SK-N-SH (cell line): ENCODE results near the gene AMN1. TPM values are rescaled to one million over a fixed set of nuclear protein-coding genes. Genes with fewer than 3 reads are reported as not detected.

Experiments
- CTCF ChIA-PET: fragments of 300-600, 350-600 bp; formaldehyde crosslinking; extraction: SDS; loops from one replicate; lab custom pipeline; 2021; lab: Yijun Ruan, JAX
- POLR2A ChIA-PET: fragments of 350-600 bp; sonication (Branson Sonifier 250); formaldehyde crosslinking; extraction: SDS; loops from one replicate; lab custom pipeline; 2020; ENCODE audit warnings: antibody characterized with exemption, inconsistent platforms; lab: Yijun Ruan, JAX
- DNase-seq: peaks from one replicate; pipeline ENCODE4 v3.0.0; 2012
- H2AFZ ChIP-seq: fragments of 200-600 bp; sonication (generic); 2 replicates; pipeline ENCODE4 v1.8.1; 2016; ENCODE audit warnings: antibody characterized with exemption, mild to moderate bottlenecking, low read depth
- H3F3A ChIP-seq: fragments of 200-600 bp; sonication (generic); replicated peaks from 2 replicates; pipeline ENCODE3; 2016; ENCODE audit warnings: antibody characterized with exemption, mild to moderate bottlenecking; ENCODE audit not compliant: insufficient read depth
- H3K27ac ChIP-seq, 2 experiments: fragments of 200-500 bp in 1 of 2; fragments of 200-600 bp in 1 of 2; sonication (Bioruptor generic) in 1 of 2; sonication (generic), shearing (Covaris generic) in 1 of 2; 2 replicates each; pipeline versions ENCODE4 v1.5.1 to v1.6.1; 2014 to 2016; ENCODE audit warnings: low read depth in 2 of 2, inconsistent platforms in 1 of 2, low read length in 1 of 2, mild to moderate bottlenecking in 1 of 2, mixed read lengths in 1 of 2
- H3K27me3 ChIP-seq: fragments of 200-600 bp; sonication (generic), shearing (Covaris generic); 2 replicates; pipeline ENCODE4 v1.6.1; 2016; ENCODE audit warnings: mixed run types; ENCODE audit not compliant: insufficient read depth
- H3K36me3 ChIP-seq, 2 experiments: fragments of 200-500 bp in 1 of 2; fragments of 200-600 bp in 1 of 2; sonication (Bioruptor generic) in 1 of 2; sonication (generic) in 1 of 2; replicated peaks in 1 of 2; 2 replicates each; pipeline versions ENCODE3 to v1.5.1; 2014 to 2016; ENCODE audit warnings: low read length in 1 of 2, mild to moderate bottlenecking in 1 of 2; ENCODE audit not compliant: insufficient read depth in 2 of 2, control insufficient read depth in 1 of 2
- H3K4me1 ChIP-seq, 2 experiments: fragments of 200-500 bp in 1 of 2; fragments of 200-600 bp in 1 of 2; sonication (Bioruptor generic) in 1 of 2; sonication (generic), shearing (Covaris generic) in 1 of 2; 2 replicates each; pipeline versions ENCODE4 v1.5.1 to v1.6.1; 2014 to 2016; ENCODE audit warnings: low read depth in 1 of 2, low read length in 1 of 2, mixed run types in 1 of 2; ENCODE audit not compliant: insufficient read depth in 2 of 2, control insufficient read depth in 1 of 2
- H3K4me2 ChIP-seq: fragments of 200-600 bp; sonication (generic), shearing (Covaris generic); 2 replicates; pipeline ENCODE4 v1.6.1; 2017; ENCODE audit warnings: mixed run types
- H3K4me3 ChIP-seq, 2 experiments: fragments of 200-500 bp in 1 of 2; fragments of 200-600 bp in 1 of 2; sonication (Bioruptor generic) in 1 of 2; sonication (generic), shearing (Covaris generic) in 1 of 2; 2 replicates each; pipeline versions ENCODE4 v1.5.1 to v1.8.1; 2014 to 2016; ENCODE audit warnings: low read depth in 2 of 2, inconsistent platforms in 1 of 2, low read length in 1 of 2, mild to moderate bottlenecking in 1 of 2, mixed read lengths in 1 of 2, moderate library complexity in 1 of 2
- H3K79me2 ChIP-seq: fragments of 200-600 bp; sonication (generic); 2 replicates; pipeline ENCODE4 v1.8.1; 2017; ENCODE audit warnings: mild to moderate bottlenecking; ENCODE audit not compliant: insufficient read depth
- H3K9ac ChIP-seq: fragments of 200-600 bp; sonication (generic); 2 replicates; pipeline ENCODE4 v1.6.1; 2017; ENCODE audit warnings: mixed run types
- H3K9me2 ChIP-seq: fragments of 200-600 bp; sonication (generic); 2 replicates; pipeline ENCODE4 v1.6.1; 2017; ENCODE audit warnings: mixed run types
- H3K9me3 ChIP-seq: fragments of 200-600 bp; sonication (generic); 2 replicates; pipeline ENCODE4 v1.6.1; 2017; ENCODE audit warnings: mixed run types, mild to moderate bottlenecking, moderate library complexity
- H4K20me1 ChIP-seq: fragments of 200-600 bp; sonication (generic); 2 replicates; pipeline ENCODE4 v1.6.1; 2017; ENCODE audit warnings: mild to moderate bottlenecking, mixed run types; ENCODE audit not compliant: insufficient read depth
- CHD2 ChIP-seq: fragments of 150-350 bp; IDR thresholded peaks from 2 replicates; pipeline ENCODE4 v1.6.1; 2018; ENCODE audit warnings: low read length; ENCODE audit not compliant: partially characterized antibody
- FOXJ3 ChIP-seq: sonication (generic); formaldehyde crosslinking; IDR thresholded peaks from 2 replicates; pipeline ENCODE4 v1.5.1; 2020; ENCODE audit warnings: mild to moderate bottlenecking, missing genetic modification reagents
- FOXM1 ChIP-seq: IDR thresholded peaks from 2 replicates; pipeline ENCODE4 v1.4.0; 2012; ENCODE audit warnings: low read depth, mild to moderate bottlenecking
- GATA2 ChIP-seq: sonication (generic); formaldehyde crosslinking; IDR thresholded peaks from 2 replicates; pipeline ENCODE4 v1.5.0; 2020; ENCODE audit warnings: mild to moderate bottlenecking, missing genetic modification reagents
- JUND ChIP-seq: IDR thresholded peaks from 2 replicates; pipeline ENCODE4 v1.4.0; 2012
- MEF2A ChIP-seq: IDR thresholded peaks from 2 replicates; pipeline ENCODE4 v1.4.0; 2012; ENCODE audit warnings: low read depth, borderline replicate concordance
- NFIC ChIP-seq: IDR thresholded peaks from 2 replicates; pipeline ENCODE4 v1.4.0; 2012; ENCODE audit warnings: borderline replicate concordance
- RAD21 ChIP-seq: IDR thresholded peaks from 2 replicates; pipeline ENCODE4 v1.6.1; 2012; ENCODE audit warnings: mild to moderate bottlenecking, low read length
- RCOR1 ChIP-seq: fragments of 150-350 bp; IDR thresholded peaks from 2 replicates; pipeline ENCODE4 v1.6.1; 2017; ENCODE audit warnings: antibody characterized with exemption, low read length
- RFX5 ChIP-seq: IDR thresholded peaks from 2 replicates; pipeline ENCODE4 v1.6.1; 2012; ENCODE audit warnings: mild to moderate bottlenecking, improper control_type of control experiment, low read length
- RXRA ChIP-seq: IDR thresholded peaks from 2 replicates; pipeline ENCODE4 v1.4.0; 2012; ENCODE audit warnings: low read depth, mild to moderate bottlenecking, borderline replicate concordance
- SMC3 ChIP-seq: IDR thresholded peaks from 2 replicates; pipeline ENCODE4 v1.6.1; 2012; ENCODE audit warnings: low read depth, low read length, improper control_type of control experiment
- TAF1 ChIP-seq: IDR thresholded peaks from 2 replicates; pipeline ENCODE4 v1.6.1; 2012; ENCODE audit warnings: low read depth, mild to moderate bottlenecking, low read length, moderate library complexity, borderline replicate concordance
- TEAD4 ChIP-seq: IDR thresholded peaks from 2 replicates; pipeline ENCODE4 v1.4.0; 2012; ENCODE audit warnings: mild to moderate bottlenecking, borderline replicate concordance; ENCODE audit not compliant: insufficient read depth
- USF1 ChIP-seq: IDR thresholded peaks from 2 replicates; pipeline ENCODE4 v1.4.0; 2012; ENCODE audit warnings: low read depth, borderline replicate concordance
- YY1 ChIP-seq: IDR thresholded peaks from 2 replicates; pipeline ENCODE4 v1.4.0; 2012; ENCODE audit warnings: low read depth, mild to moderate bottlenecking
- WGBS: methylation state at CpG from one replicate; pipeline ENCODE4 v1.1.6; 2017; ENCODE audit warnings: low lambda C conversion rate; 5-methylcytosine and 5-hydroxymethylcytosine counted together
- polyA plus RNA-seq, 3 experiments: library from polyadenylated mRNA; depleted of rRNA; stranded (reverse); fragments of >200 nt; gene quantifications; 2 replicates each; pipeline ENCODE4 v1.2.3, GENCODE V29; 2012

The AMN1 gene
- polyA plus RNA-seq, 1 of the 3 experiments (the other 2 are of a cell fraction), result 8.6 TPM

- H3K4me2 ChIP-seq, result no peak overlapping the region
Measured at GRCh38 chr12:31629756-31630732, 98.8 kb downstream of the AMN1 start.

GRCh38 chr12:31627456-31628054 lies 101.3 kb downstream of the AMN1 start:
- POLR2A ChIA-PET, result no interaction called here

More at GRCh38 chr12:31629756-31630732, 98.8 kb downstream of the AMN1 start:
- Histone ChIP-seq H3K9me3 (no peaks in the 10 kb centered on the region), H3K4me1 (peaks cover 0 to 13% of the 10 kb centered on the region in 2 experiments; a peak in 1 of 4 replicates), H3K79me2 (peaks cover 17% of the 10 kb centered on the region; the same call in 1 of the 2 replicates), H3K9me2 (no peaks in the 10 kb centered on the region), H3K27me3 (no peaks in the 10 kb centered on the region), H3K36me3 (no peaks in the 10 kb centered on the region), H3K4me3 (no peak overlapping the region), H2AFZ (no peak overlapping the region), H3K27ac (no peak overlapping the region), H3K9ac (no peak overlapping the region), H3F3A (no peaks in the 10 kb centered on the region)
- DNase-seq, result no peak
- CTCF ChIA-PET, result interaction anchor here (2.1 kb wide), 1 partner anchor 227 kb away, joined by 8 read pairs; no protein-coding TSS in a partner anchor
- 81% methylated on average over 16 of the region's 16 CpGs for WGBS
- no peak for TF ChIP-seq USF1
- TF ChIP-seq, all 33 proteins: peak for 0
- POLR2A ChIA-PET, result no interaction called here
- no peaks in the 10 kb centered on the region for H4K20me1 ChIP-seq

More at GRCh38 chr12:31627456-31628054, 101.3 kb downstream of the AMN1 start:
- H3K9me3 ChIP-seq, result no peaks in the 10 kb centered on the region
- no peak overlapping the region for H3K9ac ChIP-seq
- no peak for TF ChIP-seq GATA2
- no peak for TF ChIP-seq RAD21
- no peak for TF ChIP-seq MEF2A
- TF ChIP-seq RCOR1, result no peak
- no peak for TF ChIP-seq RFX5
- TF ChIP-seq TAF1, result no peak
- no peak for TF ChIP-seq RXRA
- no peak for TF ChIP-seq FOXJ3
- TF ChIP-seq CHD2, result no peak
- no peak for TF ChIP-seq TEAD4
- TF ChIP-seq NFIC, result no peak
- TF ChIP-seq JUND, result no peak
- no peak for TF ChIP-seq YY1
- TF ChIP-seq SMC3, result no peak
- TF ChIP-seq FOXM1, result no peak
- H3K9me2 ChIP-seq, result no peaks in the 10 kb centered on the region
- H3K4me2 ChIP-seq, result no peak overlapping the region
- WGBS, result 94% methylated on average over 5 of the region's 5 CpGs
- H3K4me1 ChIP-seq, result peaks cover 0 to 13% of the 10 kb centered on the region in 2 experiments; a peak in 1 of 4 replicates
- no peaks in the 10 kb centered on the region for H3K36me3 ChIP-seq
- CTCF ChIA-PET, result interaction anchor here (0.7 to 2.0 kb wide), 2 partner anchors 8 to 224 kb away, joined by 3 to 10 read pairs; no protein-coding TSS in a partner anchor
- no peak overlapping the region for H3K4me3 ChIP-seq
- no peaks in the 10 kb centered on the region for H4K20me1 ChIP-seq
- no peak for DNase-seq
- H3K27ac ChIP-seq, result no peak overlapping the region
- H3F3A ChIP-seq, result no peaks in the 10 kb centered on the region
- H2AFZ ChIP-seq, result no peak overlapping the region
- H3K79me2 ChIP-seq, result peaks cover 9% of the 10 kb centered on the region; the same call in 1 of the 2 replicates
- no peaks in the 10 kb centered on the region for H3K27me3 ChIP-seq
